SW 1271 (cell line): ENCODE data around the gene SERGEF.

Experiments
- DNase-seq, 2 experiments: peaks; one replicate each; lab custom pipeline; 2025; lab: John Stamatoyannopoulos, UW

Gene SERGEF

GRCh38 chr11:17861036-17861755 lies 151.7 kb downstream of the SERGEF start:
- DNase-seq = no peak

- no peak for DNase-seq
Observed at GRCh38 chr11:17859552-17859951, 153.3 kb downstream of the SERGEF start.

DNA sequence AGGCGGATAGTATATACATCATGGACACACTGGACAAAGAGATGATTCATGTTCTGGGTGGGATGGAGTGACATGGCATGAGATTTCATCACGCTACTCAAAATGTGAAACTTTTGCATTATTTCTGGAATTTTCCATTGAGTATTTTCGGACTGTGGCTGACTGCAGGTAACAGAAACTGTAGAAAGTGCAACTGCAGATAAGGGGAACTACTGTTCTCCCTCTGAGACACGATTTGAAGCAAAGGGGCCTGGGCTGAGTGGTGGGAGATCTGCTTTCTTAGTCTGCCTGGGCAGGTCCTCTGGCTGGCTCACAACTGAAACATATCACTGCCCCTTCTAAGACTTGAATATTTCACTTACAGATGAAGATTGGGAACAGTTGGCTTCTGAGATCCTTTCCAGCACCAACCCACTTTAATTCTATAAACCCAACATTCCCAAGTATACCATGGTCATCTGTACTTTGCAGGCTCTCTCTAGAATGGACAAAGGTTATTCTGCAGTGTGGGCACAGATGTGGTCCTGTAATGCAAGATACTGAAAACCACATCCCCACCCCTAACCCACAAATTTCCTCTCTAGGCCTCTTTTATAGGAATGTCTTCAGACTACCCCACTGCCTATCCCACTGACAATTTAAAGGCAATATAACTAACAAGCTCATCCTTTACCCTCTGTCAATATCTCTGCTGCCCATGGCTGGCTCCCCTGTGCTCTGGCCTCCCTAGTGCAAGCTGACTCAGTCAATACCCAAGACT lies 157.1 kb downstream of the SERGEF start:
- DNase-seq = no peak

DNA sequence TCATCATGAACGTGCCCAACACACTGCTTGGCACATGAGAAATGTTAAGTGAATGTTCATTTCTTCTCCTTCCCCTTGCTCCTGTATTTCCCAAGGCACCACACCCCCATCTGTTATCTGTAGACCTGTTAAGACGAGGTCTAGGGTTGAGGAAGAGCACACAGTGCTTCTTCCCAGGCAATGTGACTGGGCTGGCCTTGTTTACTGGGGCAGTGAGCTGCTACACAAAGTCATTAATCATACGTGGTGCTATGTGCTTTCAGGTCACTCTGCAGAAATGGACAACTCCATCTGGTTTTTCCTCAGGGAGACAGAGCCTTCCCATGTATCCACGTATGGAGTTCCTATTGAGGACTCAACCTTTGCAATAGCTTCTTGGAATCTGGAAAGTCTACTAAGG lies 159.6 kb downstream of the SERGEF start:
- DNase-seq = no peak

DNA sequence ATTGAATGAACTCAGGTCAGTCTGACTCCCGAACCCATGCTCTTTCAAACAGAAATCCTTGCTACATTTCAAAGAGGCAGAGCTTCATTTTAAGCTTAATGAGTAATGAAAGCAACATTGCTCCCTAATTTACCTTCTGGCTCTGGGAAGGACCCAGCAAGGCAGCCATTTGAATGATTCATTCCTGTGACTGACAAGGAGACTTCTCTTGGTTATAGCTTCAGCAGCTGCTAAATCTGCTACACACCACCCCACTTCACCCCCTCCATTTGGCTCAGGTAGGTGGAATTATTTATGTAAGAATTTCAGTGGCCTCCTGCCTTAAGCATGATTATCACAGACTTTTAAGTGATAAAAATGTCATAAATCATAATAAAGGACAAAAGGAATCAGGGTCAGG lies 160.6 kb downstream of the SERGEF start:
- no peak for DNase-seq

DNA sequence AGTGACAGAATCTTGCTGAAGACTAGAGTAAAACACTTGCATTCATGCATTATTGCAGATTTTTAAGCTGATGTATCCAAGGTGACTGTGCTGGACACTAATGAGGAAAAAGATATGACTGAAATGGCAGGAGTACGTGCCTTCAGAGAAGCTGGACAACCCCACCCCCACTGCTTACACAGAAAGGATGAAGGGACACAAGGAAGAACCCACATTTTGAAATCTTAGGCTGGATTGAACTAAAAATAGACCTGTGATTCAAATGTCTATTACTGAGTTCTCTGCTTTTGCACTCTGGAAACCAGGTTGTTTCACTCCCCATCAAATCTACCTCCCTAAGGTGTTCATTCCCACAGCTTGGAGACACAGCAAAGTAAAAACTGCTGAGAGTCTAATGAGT lies 161.2 kb downstream of the SERGEF start:
- DNase-seq = no peak

GRCh38 chr11:17850336-17850735 lies 162.5 kb downstream of the SERGEF start:
- no peak for DNase-seq

DNA sequence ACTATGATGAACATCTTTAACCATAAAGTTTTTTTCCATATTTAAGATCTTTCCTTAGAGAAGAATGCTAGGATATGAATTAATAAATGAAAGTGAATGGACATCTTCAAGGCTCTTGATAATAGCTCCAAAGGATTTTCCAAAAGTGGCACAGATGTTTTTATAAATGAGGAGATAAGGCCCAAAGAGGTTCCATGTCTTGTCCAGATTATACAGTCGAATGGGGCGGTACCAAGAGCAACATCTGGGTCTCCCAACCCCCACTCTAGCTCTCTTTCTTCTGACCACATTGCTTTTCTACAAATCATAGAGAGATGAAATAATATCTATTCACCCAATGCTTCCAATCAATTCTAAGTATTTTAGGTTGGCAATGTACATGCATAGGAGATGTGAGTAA lies 164.1 kb downstream of the SERGEF start:
- no peak for DNase-seq

DNA sequence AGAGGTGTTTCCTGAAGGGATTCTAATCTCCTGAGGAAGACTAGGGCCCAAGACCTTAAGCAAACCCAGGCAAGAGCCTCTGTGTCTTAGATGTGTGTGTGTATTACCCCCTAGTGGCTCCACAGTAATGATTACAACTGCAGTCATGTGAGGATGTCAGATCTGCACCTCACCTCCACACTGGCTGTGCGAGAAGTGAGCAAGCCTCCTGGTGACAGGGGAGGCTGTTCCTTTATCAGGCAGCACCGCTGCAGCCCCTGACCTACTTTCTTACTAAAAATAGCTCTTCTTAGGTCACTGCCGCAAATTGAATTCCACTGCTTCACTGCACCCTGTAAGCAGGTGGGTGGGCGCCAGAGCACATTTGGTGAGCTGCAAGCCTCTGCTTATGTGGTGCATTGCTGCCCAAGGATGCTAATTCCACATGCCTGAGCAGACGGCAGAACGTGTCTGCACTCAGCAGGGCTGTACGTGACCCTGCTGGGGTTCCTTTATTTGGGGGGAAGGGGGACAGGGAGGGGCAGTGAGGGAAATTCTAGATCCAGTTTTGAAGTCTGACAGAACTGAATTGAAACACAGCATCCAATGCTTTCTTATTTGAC lies 165.9 kb downstream of the SERGEF start:
- DNase-seq = no peak

DNA sequence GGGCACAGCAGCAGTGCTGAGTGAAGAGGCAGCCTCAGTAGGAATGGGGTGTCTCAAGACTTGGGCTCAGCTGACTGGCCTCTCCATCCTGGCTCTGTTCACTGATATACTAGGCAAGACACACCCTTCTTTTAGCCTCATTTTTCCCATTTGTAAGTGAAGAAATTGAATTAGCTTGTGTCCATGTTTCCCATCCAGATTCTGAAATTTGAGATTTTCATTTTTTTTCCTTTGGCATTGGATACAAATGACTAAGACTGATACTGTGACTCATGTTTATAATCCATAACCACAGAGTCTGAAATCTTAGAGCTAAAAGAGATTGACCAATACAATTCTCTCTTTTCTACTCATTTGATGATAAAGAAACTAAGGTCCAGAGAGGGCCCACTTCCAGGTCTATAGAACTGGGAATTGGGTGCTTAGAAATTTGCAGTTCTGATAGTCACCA lies 167.4 kb downstream of the SERGEF start:
- no peak for DNase-seq

GRCh38 chr11:17840101-17840548 lies 172.7 kb downstream of the SERGEF start:
- DNase-seq = no peak

DNA sequence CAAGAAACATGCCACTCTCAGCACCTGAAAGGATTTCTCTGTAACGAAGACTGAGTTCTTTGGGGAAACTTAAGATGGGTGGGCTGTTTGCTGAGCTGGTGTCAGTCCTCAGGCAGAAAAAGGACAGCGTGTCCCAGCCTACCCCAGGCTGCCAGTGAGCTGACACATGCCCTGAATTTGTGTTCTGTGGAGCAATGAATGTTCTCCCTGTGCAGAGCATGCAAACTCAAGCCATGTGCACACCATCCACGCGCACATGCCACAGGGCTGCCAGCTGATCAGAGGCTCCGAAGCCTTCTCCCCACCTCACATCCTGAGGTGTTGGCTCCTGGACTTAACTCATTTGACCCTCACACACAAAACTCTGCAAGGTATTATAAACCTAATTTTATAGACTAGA lies 173.4 kb downstream of the SERGEF start:
- DNase-seq = no peak

DNA sequence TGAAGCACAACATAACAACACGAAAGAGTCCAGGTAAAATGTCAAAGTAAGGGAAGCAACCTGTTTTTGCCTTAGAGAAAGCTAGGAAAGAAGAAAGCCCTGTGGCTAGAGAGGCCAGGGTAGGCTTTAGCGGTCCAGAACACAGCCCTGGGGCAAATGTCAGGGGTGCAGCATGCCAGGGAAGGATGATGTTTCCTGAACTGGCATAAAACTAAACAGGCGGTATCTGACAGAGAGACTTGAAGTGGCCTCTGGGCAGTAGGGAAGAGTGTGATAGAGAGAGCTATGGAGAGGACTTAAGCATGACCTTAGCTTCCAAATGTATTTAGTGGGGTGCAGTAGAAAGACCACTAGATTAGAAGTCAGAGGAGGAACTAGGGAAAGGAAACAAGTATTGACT lies 174.7 kb downstream of the SERGEF start:
- DNase-seq = no peak

- DNase-seq = no peak
Observed at GRCh38 chr11:17831883-17832282, 181.0 kb downstream of the SERGEF start.

DNA sequence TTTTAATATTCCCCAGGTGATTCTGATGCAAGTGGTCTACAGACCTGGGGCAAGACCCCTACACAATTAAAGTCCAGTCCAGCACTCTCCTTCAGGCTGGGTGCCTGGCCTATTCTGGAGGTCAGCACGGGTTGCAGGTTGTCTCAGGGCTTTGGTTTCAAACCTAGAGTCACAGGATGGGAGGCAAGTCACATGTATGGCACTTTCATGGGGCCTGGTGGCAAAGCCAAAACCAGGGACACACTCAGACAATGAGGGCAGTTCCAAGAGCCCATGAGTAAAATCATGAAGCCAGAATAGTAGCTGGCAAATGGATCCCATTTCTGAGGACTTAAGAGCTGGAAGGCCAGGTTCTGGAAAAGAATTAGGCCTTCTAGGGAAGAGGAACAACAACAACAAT lies 181.6 kb downstream of the SERGEF start:
- no peak for DNase-seq

GRCh38 chr11:17828311-17828751 lies 184.5 kb downstream of the SERGEF start:
- no peak for DNase-seq

GRCh38 chr11:17827006-17827405 lies 185.8 kb downstream of the SERGEF start:
- DNase-seq = no peak

DNA sequence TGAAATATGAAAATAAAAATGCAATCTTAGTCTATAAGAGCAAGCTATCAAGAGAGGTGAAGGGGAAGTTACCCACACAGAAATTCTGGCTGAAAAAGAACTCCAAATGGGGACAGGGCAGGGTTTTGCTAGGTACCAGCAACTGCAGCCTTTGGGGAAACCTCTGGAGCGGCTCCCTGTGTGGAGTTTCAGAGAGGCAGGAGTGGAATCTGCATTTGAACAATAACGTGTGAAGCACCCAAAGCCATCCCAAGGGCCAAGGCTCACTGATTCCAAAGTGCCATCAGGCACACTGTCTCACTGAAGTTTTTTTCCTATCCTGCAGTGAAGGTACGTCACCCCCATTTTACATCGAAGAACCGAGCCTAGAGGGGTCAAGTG lies 190.5 kb downstream of the SERGEF start:
- no peak for DNase-seq

DNA sequence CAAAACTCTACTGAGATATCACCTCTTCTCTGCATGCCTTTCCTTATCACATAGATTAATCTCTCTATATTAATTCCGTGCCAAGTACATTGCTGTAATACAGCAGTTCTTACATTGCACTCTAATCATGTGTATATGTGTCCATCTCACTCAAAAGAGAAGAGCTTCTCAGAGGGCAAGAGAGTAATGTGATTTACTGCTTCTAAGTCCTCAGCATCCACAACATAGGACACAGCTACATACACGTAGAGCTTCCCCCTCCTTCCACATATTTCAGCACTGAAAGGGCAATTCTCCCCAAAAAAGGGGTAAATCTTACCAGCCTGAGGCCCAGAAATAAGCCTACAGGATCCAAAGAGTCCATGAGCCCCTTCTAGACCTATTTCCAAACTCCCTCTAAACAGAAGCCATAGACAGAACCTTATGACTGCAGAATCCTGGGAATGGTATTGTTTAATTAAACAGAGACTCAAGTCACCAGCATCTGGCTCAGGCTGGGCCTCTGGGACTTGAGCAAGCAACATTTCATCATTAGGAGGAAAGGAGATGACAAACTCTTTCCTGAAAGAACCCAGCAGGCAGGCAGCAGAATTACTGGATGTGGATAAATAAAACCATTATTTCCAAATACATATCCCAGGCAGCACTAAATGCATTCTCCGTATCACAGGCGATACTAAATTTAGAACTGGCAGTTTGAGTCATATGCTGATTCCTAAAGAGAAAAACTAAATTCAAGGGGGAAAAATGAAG lies 191.0 kb downstream of the SERGEF start:
- no peak for DNase-seq

GRCh38 chr11:17816232-17816931 lies 196.5 kb downstream of the SERGEF start:
- DNase-seq = no peak

- DNase-seq = no peak
Observed at GRCh38 chr11:17814546-17814945, 198.3 kb downstream of the SERGEF start.
